Right ventricle myocardium inferior (tissue), 1 donor: ENCODE data around the gene GLMP. TPM values are rescaled to one million over a fixed set of nuclear protein-coding genes. Genes with fewer than 3 reads are reported as not detected.

ENCODE experiments used
- total RNA-seq: library from RNA; stranded (reverse); fragmentation: NEBNext Ultra II Directional; extraction: Animal tissue kit (Norgen Biotek cat#: 25700); gene quantifications from one replicate; pipeline ENCODE4 v1.2.1, GENCODE V29; 2021
- donor health status: DM: no; HTN: yes; CAD: no; lungs with severe emphysema.

GLMP gene
- total RNA-seq, 1 donor from 2014 or later = 16.4 TPM

Other genes with a start within 250 kb of the GLMP start
- 33.5 TPM for gene UBQLN4, start 241.9 kb downstream of the GLMP start, total RNA-seq
- 63.8 TPM for gene LAMTOR2, start 240.9 kb downstream of the GLMP start, total RNA-seq
- gene RAB25, start 234.5 kb downstream of the GLMP start, total RNA-seq = not detected
- 0.24 TPM for gene MEX3A, start 213.2 kb downstream of the GLMP start, total RNA-seq
- 288 TPM for gene LMNA, start 181.0 kb downstream of the GLMP start, total RNA-seq
- gene SEMA4A, start 142.1 kb downstream of the GLMP start, total RNA-seq = 2.2 TPM
- 16.3 TPM for gene SLC25A44, start 101.6 kb downstream of the GLMP start, total RNA-seq
- 68.6 TPM for gene PMF1, start 82.7 kb downstream of the GLMP start, total RNA-seq
- 0.32 TPM for gene BGLAP, start 53.5 kb downstream of the GLMP start, total RNA-seq
- 0.54 TPM for gene PAQR6, start 47.6 kb downstream of the GLMP start, total RNA-seq
- gene SMG5, start 12.9 kb downstream of the GLMP start, total RNA-seq = 91.6 TPM
- 1.4 TPM for gene TMEM79, start 11.4 kb downstream of the GLMP start, total RNA-seq
- gene VHLL, start 3.6 kb upstream of the GLMP start, total RNA-seq = not detected
- 137 TPM for gene CCT3, start 42.6 kb upstream of the GLMP start, total RNA-seq
- not detected for gene TSACC, start 42.8 kb upstream of the GLMP start, total RNA-seq
- not detected for gene RHBG, start 73.5 kb upstream of the GLMP start, total RNA-seq
- 99.7 TPM for gene MEF2D, start 205.1 kb upstream of the GLMP start, total RNA-seq